Measurements from ENCODE around the gene GPRIN2.
"Not testable (repeated sequence)": the region's sequence is repeated elsewhere in the genome, so short reads cannot be mapped to it uniquely, and the experiment has no call there.

The GPRIN2 gene

DNA sequence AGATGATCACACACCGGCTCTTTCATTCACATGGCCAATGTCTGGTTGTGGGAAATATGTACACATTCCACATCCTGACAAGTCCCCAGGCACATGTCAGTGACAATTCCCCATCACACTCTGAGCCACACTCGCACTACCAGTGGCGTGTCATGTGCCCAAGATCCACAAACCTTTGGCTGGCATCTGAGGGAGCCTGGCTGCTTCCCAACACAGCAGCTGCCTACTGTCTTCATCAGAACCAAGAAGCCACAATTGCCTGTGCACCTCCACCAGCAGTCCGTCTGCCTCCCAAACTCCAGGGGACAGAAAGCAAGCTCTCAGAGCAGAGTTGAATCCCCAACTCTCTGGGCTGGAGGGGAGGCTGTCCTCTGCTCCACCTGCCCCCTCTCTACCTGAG, 16.3 kb upstream of the GPRIN2 start:
- not testable (repeated sequence) for DNase-seq (ENCODE audit: low read depth, low spot score); H3K27ac ChIP-seq

DNA sequence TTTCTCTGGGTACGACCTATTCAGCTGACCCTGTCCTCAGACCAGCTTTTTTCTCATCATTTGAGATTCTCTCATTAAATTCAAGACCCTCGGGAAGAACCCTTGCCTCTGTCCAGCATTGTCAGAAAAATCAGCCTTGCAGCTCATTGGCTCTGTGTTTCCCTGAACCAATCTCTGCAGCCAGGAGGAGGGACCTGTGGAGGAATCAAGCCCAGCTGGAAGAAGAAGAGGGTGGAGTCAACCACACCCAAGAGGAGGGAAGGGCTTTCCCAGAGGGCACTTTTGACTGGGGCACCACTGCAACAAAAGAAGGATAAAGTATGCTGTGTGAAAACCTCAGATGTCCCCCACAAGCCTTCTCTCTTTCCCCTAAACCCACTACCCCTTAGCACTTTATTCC, 14.2 kb upstream of the GPRIN2 start:
- not testable (repeated sequence) for DNase-seq (ENCODE audit: low read depth, low spot score); H3K27ac ChIP-seq

DNA sequence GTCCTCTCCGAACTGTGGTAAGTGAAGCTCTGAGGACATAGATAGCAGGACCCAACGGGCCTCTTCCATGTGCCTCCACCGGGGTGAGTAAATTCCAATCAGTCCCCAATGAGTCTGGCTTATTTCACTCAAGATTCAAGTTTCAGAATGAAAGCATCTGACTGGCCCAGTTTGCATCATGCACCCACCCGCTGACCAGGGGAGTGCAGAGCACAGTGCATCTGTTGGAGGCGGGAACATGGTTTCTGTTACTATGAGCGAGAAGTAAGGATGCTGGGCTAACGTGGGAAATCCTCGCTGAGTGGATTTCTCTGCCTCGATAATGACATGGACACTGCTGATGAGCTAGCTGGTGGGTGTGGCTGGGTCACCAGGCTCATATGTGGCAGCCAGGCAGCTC, 10.7 kb upstream of the GPRIN2 start:
- DNase-seq (ENCODE audit: low read depth, low spot score); H3K27ac ChIP-seq: not testable (repeated sequence)

DNA sequence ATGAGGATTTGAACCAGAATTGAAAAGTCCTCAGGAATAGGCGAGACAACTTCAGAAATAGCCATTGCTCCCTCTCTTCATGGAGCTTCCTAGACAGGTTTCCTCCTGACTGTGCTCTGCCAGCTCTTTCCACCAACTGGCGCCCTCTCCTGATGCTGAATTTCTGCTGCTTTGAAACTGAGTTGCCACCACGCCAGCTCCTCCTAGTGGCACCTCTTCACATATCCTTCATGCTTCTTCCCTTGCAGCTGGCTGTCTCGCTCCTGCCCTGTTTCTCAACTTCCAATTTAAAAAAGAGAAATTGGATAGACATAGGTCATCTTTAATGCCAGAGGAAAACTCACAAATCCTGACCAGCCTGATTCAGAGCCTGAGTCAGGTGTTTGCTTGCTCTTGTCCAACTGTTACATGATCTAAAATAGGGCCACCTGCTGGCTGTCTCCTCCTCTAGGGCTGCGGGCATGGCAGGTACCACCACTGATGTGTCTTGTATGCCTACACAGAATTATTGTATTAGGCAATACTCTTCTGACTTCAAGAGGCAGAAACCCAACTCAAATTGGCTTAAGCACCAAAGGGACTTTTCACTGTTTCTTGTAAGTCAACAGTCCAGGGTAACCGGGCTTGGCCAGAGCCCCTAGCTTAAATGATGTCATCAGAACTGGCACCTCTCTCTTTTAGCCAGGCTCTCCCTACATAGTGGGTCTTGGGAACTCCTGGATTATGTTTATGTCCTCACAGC, 9.3 kb upstream of the GPRIN2 start:
- not testable (repeated sequence) for H3K27ac ChIP-seq; DNase-seq (ENCODE audit: low read depth, low spot score)

DNA sequence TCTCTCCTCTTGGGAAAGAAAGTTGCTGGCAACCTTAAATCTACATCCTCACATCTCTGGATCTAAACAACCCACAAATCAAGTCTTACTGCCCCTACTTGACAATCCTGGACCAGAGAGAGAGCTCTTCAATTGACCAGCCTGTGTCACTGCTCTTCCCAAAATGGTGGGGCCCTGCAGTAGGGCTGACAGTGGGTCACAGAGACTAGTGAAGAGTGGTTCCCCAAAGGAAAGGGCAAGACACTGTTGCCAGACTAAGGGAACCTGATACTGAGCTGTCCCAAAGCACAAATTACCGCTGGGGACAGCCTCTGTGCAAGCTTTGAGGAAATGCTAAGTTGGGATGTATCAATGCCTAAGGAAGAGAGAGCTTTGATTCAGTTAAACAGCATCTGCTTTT, 4.5 kb upstream of the GPRIN2 start:
- H3K27ac ChIP-seq, result no peak overlapping the region
- DNase-seq (ENCODE audit: low read depth, low spot score), result no peak

DNA sequence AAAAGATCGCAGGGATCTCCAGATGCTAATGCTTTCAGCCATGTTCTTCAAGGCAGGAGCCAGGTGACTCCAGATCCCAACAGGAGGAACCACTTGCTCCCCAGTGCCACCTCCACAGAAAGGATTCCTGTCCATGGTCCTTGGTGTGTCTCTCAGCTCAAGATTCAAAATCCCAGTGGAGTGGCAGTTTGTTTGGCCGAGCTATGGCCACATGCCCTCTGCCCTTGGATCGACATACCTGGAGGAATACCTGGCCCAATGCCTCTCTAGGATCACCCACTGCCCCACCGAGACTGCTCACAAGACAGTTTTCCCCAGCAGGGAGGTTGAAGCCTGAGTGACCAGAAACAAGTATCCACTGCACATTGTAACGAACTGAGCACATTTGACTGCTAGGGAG, 3.9 kb upstream of the GPRIN2 start:
- no peak overlapping the region for H3K27ac ChIP-seq
- no peak for DNase-seq (ENCODE audit: low read depth, low spot score)

DNA sequence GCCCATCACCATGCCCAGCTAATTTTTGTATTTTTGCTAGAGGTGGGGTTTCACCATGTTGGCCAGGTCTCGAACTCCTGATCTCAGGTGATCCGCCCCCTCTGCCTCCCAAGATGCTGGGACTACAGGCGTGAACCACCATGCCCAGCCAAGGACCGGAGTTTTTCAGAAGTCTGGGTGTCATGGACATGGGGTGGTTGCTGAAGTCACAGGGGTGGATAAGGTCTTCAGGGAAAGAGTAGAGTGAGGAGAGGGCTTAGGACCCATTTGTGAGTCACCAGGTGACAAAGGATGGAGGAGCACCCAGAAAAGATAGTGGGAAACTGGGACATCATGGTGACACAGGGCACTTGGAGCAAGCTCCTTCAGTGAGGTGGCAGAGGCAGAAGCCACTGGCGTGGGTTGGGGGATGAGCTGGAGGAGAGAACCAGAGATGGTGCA, 2.8 kb upstream of the GPRIN2 start:
- H3K27ac ChIP-seq, result no peak overlapping the region
- no peak for DNase-seq (ENCODE audit: low read depth, low spot score)

DNA sequence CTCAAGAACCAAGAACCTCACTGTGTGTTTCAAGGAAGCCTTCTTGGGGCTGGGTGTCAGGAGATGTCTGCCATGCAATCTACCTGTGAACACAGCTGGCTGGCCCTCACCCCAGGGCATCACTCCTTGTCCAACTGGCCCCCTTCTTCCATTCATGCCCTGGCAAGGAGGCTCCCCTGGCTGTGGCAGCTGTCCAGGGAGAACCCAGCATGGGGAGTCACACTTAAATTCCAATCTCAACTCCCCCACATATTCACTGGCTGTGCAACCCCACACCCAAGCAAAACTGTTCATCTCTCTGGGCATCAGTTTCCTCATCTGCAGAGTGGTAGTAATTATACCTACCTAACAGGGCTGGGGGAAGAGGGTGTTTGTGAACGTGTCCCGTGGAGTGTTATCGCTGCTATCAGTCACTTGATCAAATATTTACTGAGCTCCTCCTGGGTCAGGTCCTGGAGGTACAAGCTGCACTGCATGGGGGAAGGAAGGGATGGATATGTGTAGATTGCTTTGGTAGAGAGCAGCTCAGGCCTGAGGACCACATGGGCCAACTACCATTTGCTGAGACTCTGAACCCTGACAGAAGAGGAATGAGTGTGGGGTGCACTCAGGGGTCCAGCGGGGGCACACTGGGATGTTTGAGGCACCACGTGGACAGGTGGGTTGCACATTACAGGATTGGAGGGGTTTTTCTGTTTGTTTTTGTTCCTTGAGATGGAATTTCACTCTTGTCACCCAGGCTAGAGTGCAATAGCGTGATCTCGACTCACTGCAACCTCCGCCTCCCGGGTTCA, 2.1 kb upstream of the GPRIN2 start:
- DNase-seq (ENCODE audit: low read depth, low spot score), result no peak

DNA sequence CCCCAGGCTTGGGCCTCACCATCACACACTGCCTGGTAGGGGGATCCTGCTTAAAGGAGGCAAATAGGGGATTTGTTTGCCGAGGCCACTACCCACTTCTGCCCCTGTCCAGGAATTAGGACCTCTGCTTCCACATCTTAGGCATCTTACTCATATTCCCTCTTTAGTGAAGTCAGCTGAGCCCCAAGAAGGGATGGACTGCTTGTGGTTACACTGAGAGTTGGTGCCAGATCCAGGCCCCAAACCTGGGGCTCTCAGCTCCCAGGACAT, 1.6 kb upstream of the GPRIN2 start:
- no peak for DNase-seq (ENCODE audit: low read depth, low spot score)
- no peak overlapping the region for H3K27ac ChIP-seq

More for the DNA sequence above, 2.1 kb upstream of the GPRIN2 start:
- no peak overlapping the region for H3K27ac ChIP-seq

DNA sequence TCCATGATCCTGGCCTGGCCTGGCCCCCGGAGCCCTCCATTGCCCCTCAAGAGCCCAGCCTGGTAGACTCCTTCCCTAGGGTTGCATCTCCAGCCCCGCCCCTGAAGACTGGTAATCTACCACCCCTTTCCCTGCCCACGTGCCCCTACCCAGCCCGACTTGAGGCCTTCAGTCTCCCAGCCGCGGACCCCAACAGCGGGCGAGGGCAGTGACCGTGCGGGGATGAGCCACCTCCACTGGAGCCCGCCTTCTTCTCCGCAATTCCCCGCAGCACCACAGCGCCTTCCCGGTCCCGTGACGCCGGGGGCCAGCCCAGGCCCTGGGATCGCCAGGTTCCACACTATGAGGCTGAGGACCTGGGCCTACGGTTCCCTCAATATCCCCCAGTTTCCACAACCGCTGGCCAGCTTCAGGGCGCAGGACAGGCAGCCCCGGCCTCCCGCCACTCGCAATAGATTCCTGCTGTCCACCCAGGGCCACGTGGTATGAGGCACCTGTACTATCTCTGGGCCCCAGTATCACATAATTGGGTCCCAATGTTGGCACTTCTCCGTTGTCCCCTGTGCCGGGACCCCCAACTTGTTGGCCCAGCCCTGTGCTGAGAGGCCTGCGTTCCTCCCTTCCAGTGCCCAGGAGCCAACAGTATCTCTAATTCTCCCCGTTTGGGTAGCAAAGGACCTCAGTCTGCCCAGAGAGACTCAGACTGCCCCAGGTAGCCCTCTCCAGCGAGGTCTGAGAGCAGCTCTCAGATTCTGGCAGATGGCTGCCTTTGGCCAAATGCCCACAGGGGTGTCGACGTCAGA, 1.1 kb upstream of the GPRIN2 start:
- no peak for DNase-seq (ENCODE audit: low read depth, low spot score)
- no peak overlapping the region for H3K27ac ChIP-seq

DNA sequence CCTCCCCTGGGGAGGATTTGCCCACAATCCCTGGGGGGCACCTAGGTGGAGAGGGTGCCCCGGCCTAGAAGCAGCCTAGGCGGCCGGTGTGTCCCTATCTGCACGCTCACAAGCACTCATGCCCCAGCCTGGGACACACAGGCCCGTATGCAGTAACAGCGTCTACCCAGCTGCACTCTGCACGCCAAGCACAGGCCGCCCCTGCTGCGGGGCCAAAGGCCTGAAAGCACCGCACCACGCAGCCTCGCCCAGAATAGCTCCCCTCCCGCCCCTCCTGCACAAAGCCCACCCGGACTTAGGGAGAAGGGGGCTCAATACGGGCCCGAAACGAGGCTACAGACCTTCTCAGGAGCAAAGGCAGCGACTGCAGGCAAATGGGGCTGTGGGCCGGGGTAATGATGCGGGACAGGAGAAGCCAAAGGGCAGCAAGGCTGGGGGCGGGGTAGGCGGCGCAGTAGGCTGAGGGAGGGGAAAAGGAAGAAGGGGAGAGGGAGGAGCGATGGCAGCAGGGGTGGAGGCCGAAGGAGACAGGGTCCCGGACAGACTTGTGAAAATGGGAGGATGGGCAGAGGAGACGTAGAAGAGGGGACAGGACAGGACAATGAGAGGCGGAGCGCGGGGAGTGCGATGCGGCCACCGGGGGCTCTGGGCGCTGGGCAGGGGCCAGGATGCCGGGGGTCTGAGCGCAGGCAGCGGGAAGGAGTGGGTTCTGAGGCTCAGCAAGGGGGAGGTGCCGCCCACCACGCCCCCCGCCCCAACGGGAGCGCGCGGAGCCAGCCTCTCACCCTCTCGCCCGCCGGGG, 544 bp downstream of the GPRIN2 start:
- no peak overlapping the region for H3K27ac ChIP-seq
- DNase-seq (ENCODE audit: low read depth, low spot score), result no peak

DNA sequence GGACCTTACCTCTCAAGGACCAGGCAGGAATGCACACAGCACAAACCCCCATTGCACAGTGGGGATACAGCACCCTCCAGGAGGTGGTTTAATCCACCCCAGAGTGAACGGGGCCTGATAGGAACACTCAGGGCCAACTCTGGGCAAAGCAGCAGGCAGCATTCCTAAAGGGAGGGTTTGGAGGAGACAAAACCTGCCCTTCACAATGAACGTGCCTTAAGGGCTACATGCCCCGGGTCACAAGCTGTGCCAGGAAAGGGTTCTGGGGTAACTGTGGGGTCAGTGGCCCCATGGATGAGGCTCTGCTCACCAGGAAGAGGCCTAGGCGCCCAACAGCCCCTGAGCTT, 1.1 kb downstream of the GPRIN2 start:
- no peak for DNase-seq (ENCODE audit: low read depth, low spot score)
- no peak overlapping the region for H3K27ac ChIP-seq

DNA sequence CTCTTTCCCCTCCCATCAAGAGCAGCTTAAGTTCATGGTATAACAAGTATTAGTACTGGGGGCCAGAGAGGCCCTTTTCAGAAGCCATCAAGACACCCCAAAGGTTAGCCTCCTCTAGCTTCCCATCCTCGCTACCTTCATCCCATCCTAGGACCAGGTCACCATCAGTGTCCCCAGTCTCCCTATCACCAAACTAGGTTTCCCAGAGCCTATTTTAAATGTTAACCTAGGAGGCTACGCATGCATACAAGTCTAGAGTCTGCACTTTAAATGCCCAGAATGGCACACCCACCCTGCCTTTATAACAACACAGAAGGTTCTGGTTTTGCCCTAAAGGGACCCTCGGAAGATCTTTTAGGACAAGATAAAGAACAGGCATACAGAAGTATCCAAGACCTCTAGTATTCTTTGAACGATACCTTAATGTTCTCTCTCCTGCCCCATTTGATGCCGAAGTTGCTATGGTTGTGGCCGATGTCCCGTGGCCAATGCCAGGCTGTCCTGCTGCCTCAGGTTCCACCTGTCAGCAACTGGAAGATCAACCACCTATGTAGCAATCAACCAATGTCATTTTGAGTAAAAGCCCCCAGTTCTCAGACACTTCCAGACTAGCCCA, 2.2 kb downstream of the GPRIN2 start:
- DNase-seq (ENCODE audit: low read depth, low spot score), result no peak
- H3K27ac ChIP-seq, result no peak overlapping the region

DNA sequence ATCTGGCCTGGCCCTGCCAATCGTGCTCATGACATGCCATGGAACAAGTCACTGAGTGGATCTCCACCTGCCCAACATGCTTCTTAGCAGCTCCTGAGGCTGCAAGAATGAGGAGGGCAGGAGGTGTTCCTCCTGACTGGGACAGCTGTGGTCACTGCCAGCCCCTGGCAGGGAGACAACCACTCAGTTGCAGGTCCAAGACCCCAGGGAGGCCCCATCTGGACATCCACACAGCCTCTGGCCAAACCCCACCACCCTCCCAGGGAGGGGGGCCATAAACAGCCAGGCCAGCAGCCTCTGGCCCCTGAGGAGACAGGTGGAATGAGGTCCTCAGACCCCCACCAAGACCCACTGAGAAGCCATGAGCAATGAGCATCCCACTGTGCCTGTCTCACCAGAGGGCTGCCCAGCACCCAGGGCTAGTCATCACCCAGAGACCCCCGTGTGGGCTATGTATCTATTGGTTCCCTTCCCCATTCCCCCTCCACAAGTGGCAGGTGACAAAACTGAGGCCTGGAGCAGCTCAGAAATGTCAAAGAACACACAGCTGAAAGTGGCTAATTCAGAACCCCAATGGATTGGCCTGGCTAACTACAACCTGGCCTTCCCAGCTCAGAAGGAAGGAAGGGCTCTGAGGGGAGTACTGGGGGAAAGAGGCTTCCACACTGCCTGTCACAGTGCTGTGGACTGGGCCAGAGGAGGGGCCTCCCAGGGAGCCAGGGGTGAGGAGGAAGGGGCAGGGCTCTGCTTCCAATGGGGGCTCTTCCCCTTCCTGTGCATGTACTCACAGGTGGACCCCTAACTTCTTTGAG, 3.0 kb downstream of the GPRIN2 start:
- DNase-seq (ENCODE audit: low read depth, low spot score), result no peak
- no peak overlapping the region for H3K27ac ChIP-seq

DNA sequence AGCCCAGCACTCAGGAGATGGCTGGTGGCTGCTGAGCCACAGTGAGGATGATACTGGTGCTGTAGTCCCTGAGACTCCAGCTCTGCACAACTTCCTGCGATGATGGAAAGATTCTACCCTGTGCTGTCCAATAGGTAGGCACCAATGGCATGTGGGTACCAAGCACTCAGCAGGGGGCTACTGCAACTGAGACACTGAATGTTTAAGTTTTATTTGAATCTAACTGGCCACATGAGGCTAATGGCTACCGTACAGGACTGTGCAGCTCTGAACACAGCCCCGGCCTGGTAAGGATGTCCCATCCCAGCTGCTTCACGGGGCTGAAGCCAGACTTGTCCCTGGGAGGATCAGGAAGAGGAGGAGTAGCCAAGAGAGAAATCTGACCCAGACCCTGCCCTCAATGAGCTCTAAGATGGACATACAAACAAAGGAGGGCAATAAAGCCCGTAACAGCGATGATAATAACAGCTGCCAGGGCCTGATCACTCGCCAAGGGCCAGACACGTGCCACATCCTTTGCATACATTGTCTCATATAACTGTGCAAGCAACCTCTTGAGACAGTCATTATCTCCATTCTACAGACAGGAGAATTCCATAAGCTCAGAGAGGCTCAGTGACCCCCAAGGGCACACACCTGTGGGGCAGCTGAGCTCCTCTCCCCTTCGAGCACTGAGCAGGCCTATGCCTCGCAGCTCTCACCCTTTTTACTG, 3.8 kb downstream of the GPRIN2 start:
- no peak for DNase-seq (ENCODE audit: low read depth, low spot score)

DNA sequence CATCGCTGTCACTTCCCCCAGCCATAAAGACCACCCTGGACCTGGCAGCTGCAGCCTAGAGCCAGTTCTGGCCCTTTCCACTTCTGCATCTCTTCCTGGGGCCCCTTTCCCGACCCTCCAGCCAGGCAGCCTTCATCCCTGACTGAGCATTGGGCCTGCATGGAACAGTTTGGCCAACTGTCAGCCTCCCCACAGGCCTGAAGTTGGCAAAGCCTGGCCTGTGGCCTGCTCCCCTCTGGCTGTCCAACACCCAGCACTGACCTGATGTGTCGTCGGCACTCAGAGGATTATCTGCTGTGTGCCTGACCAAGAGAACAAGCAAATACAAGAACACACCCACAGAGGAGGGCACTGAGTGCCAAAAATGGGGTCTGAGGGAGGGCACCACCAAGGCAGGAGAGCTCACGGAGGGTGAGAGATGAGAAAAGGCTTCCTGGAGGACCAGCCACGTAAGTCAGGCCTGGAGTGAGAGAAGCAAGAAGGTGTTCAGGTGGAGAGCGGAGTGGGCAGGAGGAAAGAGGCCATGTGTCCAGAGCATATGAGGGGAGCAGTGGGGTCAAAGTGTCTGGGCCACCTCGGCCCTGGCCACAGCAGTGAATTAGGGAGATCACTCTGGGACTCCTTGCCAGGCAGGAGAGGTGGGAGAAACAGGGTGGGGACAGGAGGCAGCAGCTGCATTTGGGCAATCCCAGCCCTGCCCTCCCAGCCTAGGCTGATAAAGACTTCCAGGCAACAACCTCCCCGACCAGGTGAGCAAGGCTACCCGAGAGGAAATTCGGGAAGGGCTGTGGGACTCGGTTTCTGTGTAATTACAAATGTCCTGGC, 4.5 kb downstream of the GPRIN2 start:
- DNase-seq (ENCODE audit: low read depth, low spot score), result no peak
- no peak overlapping the region for H3K27ac ChIP-seq

More for the DNA sequence above, 3.8 kb downstream of the GPRIN2 start:
- no peak overlapping the region for H3K27ac ChIP-seq

DNA sequence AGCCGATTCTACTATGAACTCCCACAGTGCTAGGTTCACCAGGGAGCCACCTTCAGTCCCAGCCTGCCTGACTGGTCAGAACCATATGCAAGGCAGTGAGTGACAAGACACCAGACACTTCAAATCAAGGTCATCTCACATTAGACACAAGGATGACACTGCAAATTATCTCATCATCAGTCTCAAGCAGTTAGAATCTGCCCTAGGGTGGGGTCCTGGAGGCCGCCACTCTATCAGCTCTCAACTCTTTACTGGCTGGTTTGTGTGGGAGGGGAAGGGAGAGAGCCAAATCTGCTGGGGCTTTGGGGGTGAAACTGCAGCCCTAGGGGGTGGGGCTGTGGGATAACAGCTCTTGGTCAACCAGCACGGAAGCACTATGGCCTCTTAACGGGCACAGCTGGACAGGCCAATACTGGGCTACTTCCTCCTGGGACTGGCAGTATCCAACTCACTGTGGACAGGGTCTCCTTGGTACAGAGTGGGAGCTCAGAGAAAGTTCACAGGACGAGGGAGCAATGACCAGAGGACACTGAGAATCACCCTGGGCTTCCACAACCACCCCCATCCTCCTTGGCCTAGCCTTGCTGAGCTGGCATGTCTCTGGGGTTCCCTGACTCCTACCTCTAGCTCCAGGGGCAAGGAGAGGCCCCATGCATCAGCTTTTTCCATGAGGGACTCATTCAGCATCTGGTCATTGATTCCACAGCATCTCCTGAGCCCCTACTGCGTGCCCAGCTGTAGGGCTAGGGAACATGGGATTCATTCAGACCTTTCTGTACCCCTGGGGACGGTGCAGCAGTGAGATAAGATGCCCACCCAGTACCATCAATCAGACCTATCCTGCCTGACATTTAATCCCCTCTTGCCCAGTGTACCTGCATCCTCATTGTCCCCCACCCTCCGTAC, 5.4 kb downstream of the GPRIN2 start:
- no peak overlapping the region for H3K27ac ChIP-seq
- DNase-seq (ENCODE audit: low read depth, low spot score), result no peak

Measured in epithelial cell of prostate (primary cell).